Measurements from ENCODE around the gene MPEG1. TPM values are rescaled to one million over a fixed set of nuclear protein-coding genes. Genes with fewer than 3 reads are reported as not detected.

The MPEG1 gene
- total RNA-seq, 2 experiments from 2014 or later, result 2.8 to 2.9 TPM

DNA sequence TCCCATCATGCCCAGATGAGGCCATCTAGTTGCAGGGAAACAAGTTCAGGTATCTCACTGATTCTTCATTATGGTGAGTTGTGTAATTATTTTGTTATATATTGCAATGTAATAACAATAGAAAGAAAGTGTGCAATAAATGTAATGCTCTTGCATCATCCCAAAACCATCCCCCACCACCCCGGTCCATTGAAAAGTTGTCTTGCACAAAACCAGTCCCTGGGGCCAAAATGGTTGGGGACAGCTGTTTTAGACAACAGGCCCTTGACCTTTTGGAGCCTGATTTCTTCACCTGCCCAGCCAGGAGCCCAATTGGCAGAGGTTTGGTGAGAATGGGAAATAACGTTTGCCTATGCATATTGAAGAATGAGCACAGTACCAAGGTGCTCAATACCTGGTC lies 15.9 kb downstream of the MPEG1 start:
- Mint-ChIP-seq H3K9me3 (no peaks in the 10 kb centered on the region), H3K4me3 (no peak overlapping the region), H3K4me1 (ENCODE audit: low read depth) (peaks cover 12% of the 10 kb centered on the region), H3K27me3 (no peaks in the 10 kb centered on the region), H3K36me3 (ENCODE audit: low read depth) (peaks cover 4% of the 10 kb centered on the region), H3K27ac (no peak overlapping the region)
- Histone ChIP-seq H3K4me3 (ENCODE audit: low read length) (no peak overlapping the region), H3K27me3 (ENCODE audit: control insufficient read depth in 1 of 2, insufficient read depth in 2 of 2, low read length in 2 of 2) (no peaks in the 10 kb centered on the region), H3K4me1 (ENCODE audit: insufficient read depth, low read length) (no peaks in the 10 kb centered on the region), H3K27ac (ENCODE audit: low read depth in 1 of 2, low read length in 2 of 2) (no peak overlapping the region), H3K36me3 (ENCODE audit: insufficient read depth, low read length) (no peaks in the 10 kb centered on the region), H3K9me3 (ENCODE audit: control insufficient read depth in 1 of 2, insufficient read depth in 1 of 2, low read length in 2 of 2) (no peaks in the 10 kb centered on the region)
- ChIA-PET CTCF (no interaction called here), POLR2A (no interaction called here)
- TF ChIP-seq, protein P1, sequence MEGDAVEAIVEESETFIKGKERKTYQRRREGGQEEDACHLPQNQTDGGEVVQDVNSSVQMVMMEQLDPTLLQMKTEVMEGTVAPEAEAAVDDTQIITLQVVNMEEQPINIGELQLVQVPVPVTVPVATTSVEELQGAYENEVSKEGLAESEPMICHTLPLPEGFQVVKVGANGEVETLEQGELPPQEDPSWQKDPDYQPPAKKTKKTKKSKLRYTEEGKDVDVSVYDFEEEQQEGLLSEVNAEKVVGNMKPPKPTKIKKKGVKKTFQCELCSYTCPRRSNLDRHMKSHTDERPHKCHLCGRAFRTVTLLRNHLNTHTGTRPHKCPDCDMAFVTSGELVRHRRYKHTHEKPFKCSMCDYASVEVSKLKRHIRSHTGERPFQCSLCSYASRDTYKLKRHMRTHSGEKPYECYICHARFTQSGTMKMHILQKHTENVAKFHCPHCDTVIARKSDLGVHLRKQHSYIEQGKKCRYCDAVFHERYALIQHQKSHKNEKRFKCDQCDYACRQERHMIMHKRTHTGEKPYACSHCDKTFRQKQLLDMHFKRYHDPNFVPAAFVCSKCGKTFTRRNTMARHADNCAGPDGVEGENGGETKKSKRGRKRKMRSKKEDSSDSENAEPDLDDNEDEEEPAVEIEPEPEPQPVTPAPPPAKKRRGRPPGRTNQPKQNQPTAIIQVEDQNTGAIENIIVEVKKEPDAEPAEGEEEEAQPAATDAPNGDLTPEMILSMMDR (IDR thresholded peaks at IDR 0.05), result no peak
- no peak for DNase-seq
- no peak for ATAC-seq (ENCODE audit: poor library complexity)
- intact Hi-C loops (cut with DNase I, micrococcal nuclease), result no loop called here

DNA sequence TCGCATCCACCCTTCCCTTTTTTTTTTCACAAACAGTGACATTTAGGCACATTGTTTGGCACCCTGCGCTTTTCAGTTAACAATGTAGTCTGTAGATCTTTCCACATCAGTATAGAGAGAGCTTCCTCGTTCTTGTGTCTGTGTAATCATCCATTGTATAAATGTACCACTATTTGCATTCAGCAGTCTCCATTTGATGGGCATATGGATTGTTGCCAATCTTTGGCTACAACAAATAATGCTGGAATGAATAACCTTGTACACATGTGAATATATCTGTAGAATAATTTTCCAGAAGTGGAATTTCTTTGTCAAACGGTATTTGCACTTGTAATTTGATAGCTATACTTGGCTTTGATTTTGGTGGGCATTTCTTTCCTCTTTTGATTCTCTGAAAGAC lies 17.1 kb downstream of the MPEG1 start:
- no peak overlapping the region for H3K4me3 Mint-ChIP-seq
- H3K4me1 Mint-ChIP-seq (ENCODE audit: low read depth), result peaks cover 12% of the 10 kb centered on the region
- peaks cover 4% of the 10 kb centered on the region for H3K36me3 Mint-ChIP-seq (ENCODE audit: low read depth)
- POLR2A ChIA-PET, result no interaction called here
- no peaks in the 10 kb centered on the region for H3K27me3 Mint-ChIP-seq
- H3K27ac ChIP-seq (ENCODE audit: low read depth in 1 of 2, low read length in 2 of 2), result no peak overlapping the region
- H3K4me1 ChIP-seq (ENCODE audit: insufficient read depth, low read length), result no peaks in the 10 kb centered on the region
- no peak overlapping the region for H3K27ac Mint-ChIP-seq
- H3K36me3 ChIP-seq (ENCODE audit: insufficient read depth, low read length), result no peaks in the 10 kb centered on the region
- CTCF ChIA-PET, result no interaction called here
- intact Hi-C loops (cut with DNase I, micrococcal nuclease), result no loop called here
- no peak for DNase-seq
- no peak for ATAC-seq (ENCODE audit: poor library complexity)
- H3K9me3 ChIP-seq (ENCODE audit: control insufficient read depth in 1 of 2, insufficient read depth in 1 of 2, low read length in 2 of 2), result no peaks in the 10 kb centered on the region
- no peaks in the 10 kb centered on the region for H3K9me3 Mint-ChIP-seq
- H3K4me3 ChIP-seq (ENCODE audit: low read length), result no peak overlapping the region
- H3K27me3 ChIP-seq (ENCODE audit: control insufficient read depth in 1 of 2, insufficient read depth in 2 of 2, low read length in 2 of 2), result no peaks in the 10 kb centered on the region
- TF ChIP-seq, protein P1 (IDR thresholded peaks at IDR 0.05), result no peak

DNA sequence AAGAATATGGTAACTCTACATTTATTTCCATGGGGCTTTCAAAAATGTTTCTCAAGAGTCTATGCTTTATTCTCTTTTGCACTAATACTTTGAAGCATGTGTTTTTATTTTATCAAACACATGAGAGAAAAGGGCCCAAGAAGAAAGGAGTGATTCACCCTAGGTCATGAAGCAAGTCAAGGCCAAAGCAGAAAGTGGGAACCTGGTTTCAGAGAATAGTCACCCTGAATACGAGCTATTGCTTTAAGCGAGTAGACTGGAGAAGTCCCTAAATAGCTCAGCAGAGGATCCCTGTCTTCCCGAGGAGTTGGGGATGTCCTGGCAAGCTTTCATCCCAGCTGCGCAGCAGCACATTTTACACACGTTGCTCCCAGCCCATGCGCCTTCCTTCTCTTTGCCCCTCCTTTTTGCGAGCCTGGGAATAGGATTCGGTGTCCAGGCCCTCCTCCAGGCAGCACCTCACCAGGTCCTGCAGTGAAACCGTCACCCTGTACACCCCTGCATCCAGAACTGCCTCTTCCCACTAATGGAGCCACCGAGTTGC lies 19.1 kb downstream of the MPEG1 start:
- H3K36me3 Mint-ChIP-seq (ENCODE audit: low read depth), result peaks cover 4% of the 10 kb centered on the region
- no peak overlapping the region for H3K4me3 Mint-ChIP-seq
- H3K4me3 ChIP-seq (ENCODE audit: low read length), result no peak overlapping the region
- ATAC-seq (ENCODE audit: poor library complexity) (no peak), DNase-seq (no peak)
- no peaks in the 10 kb centered on the region for H3K9me3 Mint-ChIP-seq
- H3K9me3 ChIP-seq (ENCODE audit: control insufficient read depth in 1 of 2, insufficient read depth in 1 of 2, low read length in 2 of 2), result no peaks in the 10 kb centered on the region
- H3K27ac Mint-ChIP-seq, result no peak overlapping the region
- H3K27me3 Mint-ChIP-seq, result no peaks in the 10 kb centered on the region
- no peaks in the 10 kb centered on the region for H3K36me3 ChIP-seq (ENCODE audit: insufficient read depth, low read length)
- TF ChIP-seq, protein P1 (IDR thresholded peaks at IDR 0.05), result no peak
- no peaks in the 10 kb centered on the region for H3K4me1 Mint-ChIP-seq (ENCODE audit: low read depth)
- POLR2A ChIA-PET, result interaction anchor here (0.5 kb wide), 1 partner anchor 223 kb away, joined by 3 read pairs; no protein-coding TSS in a partner anchor
- CTCF ChIA-PET, result interaction anchor here (1.3 kb wide), 1 partner anchor 36 kb away, joined by 4 read pairs; no protein-coding TSS in a partner anchor
- intact Hi-C loops (cut with DNase I, micrococcal nuclease), result no loop called here
- H3K4me1 ChIP-seq (ENCODE audit: insufficient read depth, low read length), result no peaks in the 10 kb centered on the region
- H3K27me3 ChIP-seq (ENCODE audit: control insufficient read depth in 1 of 2, insufficient read depth in 2 of 2, low read length in 2 of 2), result no peaks in the 10 kb centered on the region
- no peak overlapping the region for H3K27ac ChIP-seq (ENCODE audit: low read depth in 1 of 2, low read length in 2 of 2)
